ENCODE data around the gene KLHL21.

DNA sequence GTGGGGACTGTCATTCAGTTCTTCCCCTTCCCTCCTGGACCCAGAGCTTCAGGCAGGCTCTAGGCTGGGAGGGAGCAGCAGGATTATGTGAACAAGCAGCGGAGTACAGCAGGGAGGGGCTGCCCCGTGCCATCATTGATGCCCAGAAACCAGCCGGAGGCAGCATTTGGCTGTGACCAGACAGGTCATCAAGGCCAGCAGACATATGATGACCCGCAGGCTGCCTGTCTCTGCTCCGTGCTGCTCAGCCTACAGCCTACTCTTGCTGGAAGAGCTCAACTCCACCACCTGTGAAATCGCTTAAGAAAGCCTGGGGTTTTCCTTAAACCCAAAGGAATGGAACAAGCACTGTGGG lies 4.9 kb downstream of the KLHL21 start:
- no peak for TF ChIP-seq EZH2phosphoT487 (IDR thresholded peaks at IDR 0.05; ENCODE audit: insufficient read depth, low read depth)
- TF ChIP-seq EZH2 (IDR thresholded peaks at IDR 0.05; ENCODE audit: insufficient read depth, poor library complexity, severe bottlenecking), result no peak

All from GM23248 (cell line).